Motor neuron (in vitro differentiated cells): ENCODE measurements around the gene AHSP. TPM values are rescaled to one million over a fixed set of nuclear protein-coding genes. Genes with fewer than 3 reads are reported as not detected.

ENCODE experiments used
- ATAC-seq, 8 experiments: fragments of 200-7000 bp; cut with Tn5 transposase; replicated peaks in 6 of 8; 2 replicates each; pipeline ENCODE4 v1.8.0; 2021; ENCODE audit warnings: mild to moderate bottlenecking in 8 of 8, moderate library complexity in 8 of 8
- H3K27ac ChIP-seq, 2 donors: fragments of 250-450 bp; sonication (Bioruptor Pico); 2 replicates each; pipeline ENCODE4 v1.9.0; 2021; ENCODE audit warnings: antibody characterized with exemption in 2 of 2, mild to moderate bottlenecking in 2 of 2, moderate library complexity in 1 of 2
- H3K4me1 ChIP-seq, 2 donors: fragments of 250-450 bp; sonication (Bioruptor Pico); replicated peaks in 1 of 2; 2 replicates each; pipeline ENCODE4 v1.6.1; 2021; ENCODE audit warnings: antibody characterized with exemption in 2 of 2, mild to moderate bottlenecking in 2 of 2, moderate library complexity in 1 of 2
- H3K4me3 ChIP-seq, 5 donors: fragments of 250-450 bp; sonication (Bioruptor Pico); 2 replicates each; pipeline ENCODE4 v1.9.0; 2021; ENCODE audit warnings: antibody characterized with exemption in 5 of 5, mild to moderate bottlenecking in 5 of 5, moderate library complexity in 4 of 5
- WGBS, 10 experiments: fragments of 450-650 bp; shearing (Covaris generic); methylation state at CpG; one replicate each; pipeline ENCODE4 v1.0.0; 2022; 5-methylcytosine and 5-hydroxymethylcytosine counted together
- in situ Hi-C, 9 experiments: fragments of 400-800 bp; cut with MboI; loops; one replicate each; pipeline ENCODE4 v1.15.0; 2021; ENCODE audit warnings: low sequenced_read_pairs in 9 of 9, low pct_unique_long_range_greater_than_20kb in 2 of 9; ENCODE audit not compliant: unreplicated experiment in 9 of 9
- total RNA-seq, 8 experiments: library from RNA; unstranded; fragments of 300-600 nt; gene quantifications; 2 replicates each; pipeline versions ENCODE4 v1.2.3 to v1.2.4, GENCODE V29; 2022

Gene AHSP
- total RNA-seq, 8 experiments from 2014 or later: 1.3 to 2.8 (median 2.3) TPM; not detected in 5

- no peak overlapping the region for H3K27ac ChIP-seq
- peak in 2 of 8 experiments; percentile 2 to 9 for ATAC-seq
- peak overlapping the region; percentile 30 to 44 (median 35) for H3K4me3 ChIP-seq
- in situ Hi-C loops: no loop called here
- peaks cover 0 to 6% of the 10 kb centered on the region in 2 donors for H3K4me1 ChIP-seq
- 20 to 100% (median 87%) methylated on average over 1 to 7 of the region's 77 CpGs; no CpG with 5 or more reads in 6 of the 10 experiments for WGBS, 10 experiments
Observed at GRCh38 chr16:31488468-31489297, 39.0 kb upstream of the AHSP start.

GRCh38 chr16:31489298-31489564, 38.5 kb upstream of the AHSP start:
- ATAC-seq: no peak
- in situ Hi-C loops: no loop called here
- Histone ChIP-seq H3K4me3 (no peak overlapping the region), H3K4me1 (peaks cover 0 to 6% of the 10 kb centered on the region in 2 donors), H3K27ac (no peak overlapping the region)
- WGBS, 10 experiments: 86 to 100% (median 93%) methylated on average over 1 to 4 of the region's 7 CpGs; no CpG with 5 or more reads in 5 of the 10 experiments

- no peak for ATAC-seq
- H3K4me1 ChIP-seq: peaks cover 0 to under 1% of the 10 kb centered on the region in 2 donors
- WGBS, 10 experiments: 62 to 92% (median 88%) methylated on average over 6 to 15 of the region's 22 CpGs; no CpG with 5 or more reads in 6 of the 10 experiments
- H3K4me3 ChIP-seq: no peak overlapping the region
- H3K27ac ChIP-seq: no peak overlapping the region
- in situ Hi-C loops: no loop called here
Observed at GRCh38 chr16:31489616-31490584, 37.8 kb upstream of the AHSP start.

- no peak overlapping the region for H3K4me3 ChIP-seq
- H3K4me1 ChIP-seq: no peaks in the 10 kb centered on the region
- in situ Hi-C loops: no loop called here
- H3K27ac ChIP-seq: no peak overlapping the region
- 75 to 100% (median 92%) methylated on average over 1 to 5 of the region's 8 CpGs; no CpG with 5 or more reads in 6 of the 10 experiments for WGBS, 10 experiments
- no peak for ATAC-seq
Observed at GRCh38 chr16:31491778-31492418, 35.8 kb upstream of the AHSP start.

GRCh38 chr16:31493506-31494125, 34.1 kb upstream of the AHSP start:
- 40 to 100% methylated on average over 1 of the region's 18 CpGs; no CpG with 5 or more reads in 8 of the 10 experiments for WGBS, 10 experiments
- H3K27ac ChIP-seq: no peak overlapping the region
- no peaks in the 10 kb centered on the region for H3K4me1 ChIP-seq
- no peak overlapping the region for H3K4me3 ChIP-seq
- in situ Hi-C loops: no loop called here
- ATAC-seq: no peak

- WGBS, 10 experiments: 95 to 100% (median 100%) methylated on average over 3 to 4 of the region's 10 CpGs; no CpG with 5 or more reads in 7 of the 10 experiments
- Histone ChIP-seq H3K27ac (no peak overlapping the region), H3K4me1 (no peaks in the 10 kb centered on the region), H3K4me3 (no peak overlapping the region)
- ATAC-seq: no peak
- in situ Hi-C loops: no loop called here
Observed at GRCh38 chr16:31496670-31497069, 31.0 kb upstream of the AHSP start.

- Histone ChIP-seq H3K27ac (no peak overlapping the region), H3K4me3 (no peak overlapping the region), H3K4me1 (no peaks in the 10 kb centered on the region)
- WGBS, 10 experiments: 90 to 100% (median 93%) methylated on average over 1 to 7 of the region's 8 CpGs; no CpG with 5 or more reads in 5 of the 10 experiments
- no peak for ATAC-seq
- in situ Hi-C loops: no loop called here
Observed at GRCh38 chr16:31498493-31498892, 29.2 kb upstream of the AHSP start.

- in situ Hi-C loops: loop anchor here in 2 of 9 experiments (25.0 kb wide), 1 partner anchor 187 kb away; no protein-coding TSS in a partner anchor
- 75 to 100% (median 97%) methylated on average over 1 to 6 of the region's 8 CpGs; no CpG with 5 or more reads in 3 of the 10 experiments for WGBS, 10 experiments
Observed at GRCh38 chr16:31499928-31500327, 27.8 kb upstream of the AHSP start.

GRCh38 chr16:31501226-31501965, 26.3 kb upstream of the AHSP start:
- ATAC-seq: peak in 1 of 8 experiments; percentile 36
- no peaks in the 10 kb centered on the region for H3K4me1 ChIP-seq
- in situ Hi-C loops: loop anchor here in 2 of 9 experiments (25.0 kb wide), 1 partner anchor 186 kb away; no protein-coding TSS in a partner anchor
- 40 to 61% (median 51%) methylated on average over 1 to 3 of the region's 3 CpGs; no CpG with 5 or more reads in 5 of the 10 experiments for WGBS, 10 experiments
- no peak overlapping the region for H3K4me3 ChIP-seq
- H3K27ac ChIP-seq: no peak overlapping the region

More at GRCh38 chr16:31499928-31500327, 27.8 kb upstream of the AHSP start:
- Histone ChIP-seq H3K27ac (no peak overlapping the region), H3K4me1 (no peaks in the 10 kb centered on the region), H3K4me3 (no peak overlapping the region)
- ATAC-seq: no peak

- H3K4me3 ChIP-seq: no peak overlapping the region
- H3K27ac ChIP-seq: no peak overlapping the region
- 53 to 93% (median 68%) methylated on average over 1 to 4 of the region's 4 CpGs; no CpG with 5 or more reads in 4 of the 10 experiments for WGBS, 10 experiments
- no peak for ATAC-seq
- H3K4me1 ChIP-seq: peaks cover 3% of the 10 kb centered on the region in 2 donors
- in situ Hi-C loops: loop anchor here in 2 of 9 experiments (25.0 kb wide), 1 partner anchor 185 kb away; no protein-coding TSS in a partner anchor
Observed at GRCh38 chr16:31501966-31502348, 25.7 kb upstream of the AHSP start.

- in situ Hi-C loops: loop anchor here in 2 of 9 experiments (25.0 kb wide), 1 partner anchor 184 kb away; no protein-coding TSS in a partner anchor
- no peak overlapping the region for H3K27ac ChIP-seq
- peak in 2 of 8 experiments; percentile 22 to 34 for ATAC-seq
- no peak overlapping the region for H3K4me3 ChIP-seq
- H3K4me1 ChIP-seq: peaks cover 7% of the 10 kb centered on the region in 2 donors
Observed at GRCh38 chr16:31502981-31503380, 24.7 kb upstream of the AHSP start.
